ENCODE data around the gene VAV2. TPM values are rescaled to one million over a fixed set of nuclear protein-coding genes. Genes with fewer than 3 reads are reported as not detected.

The VAV2 gene
- total and polyA plus RNA-seq, 2 experiments from 2014 or later, result 8.1 to 28.9 TPM

- Histone ChIP-seq H3K27ac (ENCODE audit: low read depth) (no peak overlapping the region), H3K4me3 (no peak overlapping the region), H3F3A (replicated peaks; ENCODE audit: low read depth) (no peaks in the 10 kb centered on the region), H3K79me2 (replicated peaks; ENCODE audit: insufficient read depth) (no peaks in the 10 kb centered on the region), H4K20me1 (replicated peaks; ENCODE audit: insufficient read depth) (no peaks in the 10 kb centered on the region), H2AFZ (no peak overlapping the region), H3K9me2 (ENCODE audit: insufficient read depth) (no peaks in the 10 kb centered on the region), H3K4me2 (no peak overlapping the region), H3K4me1 (ENCODE audit: insufficient read depth) (peaks cover 4% of the 10 kb centered on the region), H3K36me3 (ENCODE audit: insufficient read depth) (no peaks in the 10 kb centered on the region), H3K27me3 (ENCODE audit: insufficient read depth) (no peaks in the 10 kb centered on the region)
- Mint-ChIP-seq H3K4me1 (peaks cover 4% of the 10 kb centered on the region; the same call in 2 of the 3 replicates), H3K27ac (no peak overlapping the region), H3K27me3 (ENCODE audit: insufficient read depth, low read depth, poor library complexity) (peaks cover 4% of the 10 kb centered on the region), H3K9me3 (peaks cover 10% of the 10 kb centered on the region), H3K4me3 (no peak overlapping the region), H3K36me3 (ENCODE audit: low read depth) (no peaks in the 10 kb centered on the region)
- peak; percentile 92 for DNase-seq (ENCODE audit: low spot score)
- TF ChIP-seq STAT1 (IDR thresholded peaks at IDR 0.05; ENCODE audit: unreplicated experiment) (no peak), CTCF (conservative IDR thresholded peaks at IDR 0.05; ENCODE audit: low read depth in 2 of 2) (peak; percentile 99)
- peak; percentile 90 for ATAC-seq
Measured at GRCh38 chr9:133742849-133743444, 249.2 kb downstream of the VAV2 start.

- Histone ChIP-seq H3K36me3 (ENCODE audit: insufficient read depth) (no peaks in the 10 kb centered on the region), H3K4me1 (ENCODE audit: insufficient read depth) (peaks cover 9% of the 10 kb centered on the region), H3F3A (replicated peaks; ENCODE audit: low read depth) (no peaks in the 10 kb centered on the region), H4K20me1 (replicated peaks; ENCODE audit: insufficient read depth) (no peaks in the 10 kb centered on the region), H3K27me3 (ENCODE audit: insufficient read depth) (no peaks in the 10 kb centered on the region), H3K79me2 (replicated peaks; ENCODE audit: insufficient read depth) (no peaks in the 10 kb centered on the region), H3K4me3 (no peak overlapping the region), H3K9me2 (ENCODE audit: insufficient read depth) (no peaks in the 10 kb centered on the region), H3K4me2 (no peak overlapping the region), H3K27ac (ENCODE audit: low read depth) (no peak overlapping the region), H2AFZ (no peak overlapping the region)
- ATAC-seq, result no peak
- no peak overlapping the region for H3K4me3 Mint-ChIP-seq
- H3K4me1 Mint-ChIP-seq, result peaks cover 8% of the 10 kb centered on the region; the same call in 2 of the 3 replicates
- H3K27ac Mint-ChIP-seq, result no peak overlapping the region
- no peak for DNase-seq (ENCODE audit: low spot score)
- H3K36me3 Mint-ChIP-seq (ENCODE audit: low read depth), result no peaks in the 10 kb centered on the region
- peaks cover 4% of the 10 kb centered on the region for H3K27me3 Mint-ChIP-seq (ENCODE audit: insufficient read depth, low read depth, poor library complexity)
- peaks cover 10% of the 10 kb centered on the region for H3K9me3 Mint-ChIP-seq
- TF ChIP-seq STAT1 (IDR thresholded peaks at IDR 0.05; ENCODE audit: unreplicated experiment), result no peak
- TF ChIP-seq ZNF331 (CRISPR knock-in tag; IDR thresholded peaks at IDR 0.05; ENCODE audit: low read depth), result no peak
- no peak for TF ChIP-seq CTCF (conservative IDR thresholded peaks at IDR 0.05; ENCODE audit: low read depth in 2 of 2)
- no peak for TF ChIP-seq EZH2phosphoT487 (IDR thresholded peaks at IDR 0.05; ENCODE audit: unreplicated experiment)
- TF ChIP-seq CREB1 (CRISPR knock-in tag; IDR thresholded peaks at IDR 0.05; ENCODE audit: low read depth), result no peak
- no peak for TF ChIP-seq ETS1 (IDR thresholded peaks at IDR 0.05)
- TF ChIP-seq POLR2AphosphoS5 (IDR thresholded peaks at IDR 0.05; ENCODE audit: low read depth), result no peak
- TF ChIP-seq EZH2 (IDR thresholded peaks at IDR 0.05; ENCODE audit: low read depth, unreplicated experiment), result no peak
- no peak for TF ChIP-seq ZNF114 (CRISPR knock-in tag; IDR thresholded peaks at IDR 0.05)
- TF ChIP-seq ZNF462 (CRISPR knock-in tag; IDR thresholded peaks at IDR 0.05), result no peak
Measured at GRCh38 chr9:133742251-133742650, 249.9 kb downstream of the VAV2 start.

Data from GM23338 (cell line).